ENCODE results near the gene CITED2.
"Not testable (repeated sequence)": the region's sequence is repeated elsewhere in the genome, so short reads cannot be mapped to it uniquely, and the experiment has no call there.

- TF ChIP-seq CTCF (conservative IDR thresholded peaks at IDR 0.05); ZFX (IDR thresholded peaks at IDR 0.05): not testable (repeated sequence)
Observed at GRCh38 chr6:139363123-139363522, 11.3 kb downstream of the CITED2 start.

Measured in C4-2B (cell line).